ENCODE measurements around the gene ANKRD40CL.

Gene ANKRD40CL

GRCh38 chr17:50721194-50722010 lies 45.9 kb downstream of the ANKRD40CL start:
- H3K9ac ChIP-seq (ENCODE audit: low read length in 5 of 5): peak overlapping the region; percentile 19 to 99 (median 97)
- peaks cover 0 to 55% (median 51%) of the 10 kb centered on the region in 5 donors for H3K4me1 ChIP-seq (ENCODE audit: control insufficient read depth in 5 of 5, insufficient read depth in 5 of 5, low read length in 5 of 5)
- peak overlapping the region; percentile 89 to 98 (median 91) for H3K4me3 ChIP-seq (ENCODE audit: low read depth in 1 of 5, low read length in 5 of 5)
- peak overlapping the region; percentile 97 for H3K27ac ChIP-seq (ENCODE audit: low read depth, low read length)
- H3K9me3 ChIP-seq (ENCODE audit: control insufficient read depth in 5 of 5, low read length in 5 of 5): no peaks in the 10 kb centered on the region
- no peaks in the 10 kb centered on the region for H3K27me3 ChIP-seq (ENCODE audit: control insufficient read depth in 5 of 5, insufficient read depth in 4 of 5, low read length in 5 of 5)
- no peaks in the 10 kb centered on the region for H3K36me3 ChIP-seq (ENCODE audit: control insufficient read depth in 5 of 5, insufficient read depth in 5 of 5, low read length in 5 of 5)

GRCh38 chr17:50719924-50720794 lies 47.2 kb downstream of the ANKRD40CL start:
- no peaks in the 10 kb centered on the region for H3K27me3 ChIP-seq (ENCODE audit: control insufficient read depth in 5 of 5, insufficient read depth in 4 of 5, low read length in 5 of 5)
- peak overlapping the region; percentile 89 to 98 (median 91) for H3K4me3 ChIP-seq (ENCODE audit: low read depth in 1 of 5, low read length in 5 of 5)

GRCh38 chr17:50719144-50719923 lies 48.0 kb downstream of the ANKRD40CL start, which contains the start of gene LUC7L3:
Gene LUC7L3 (plus strand): TSS chr17:50719603. CDS start chr17:50719733, 130 bp downstream.
- Histone ChIP-seq H3K27me3 (ENCODE audit: control insufficient read depth in 5 of 5, insufficient read depth in 4 of 5, low read length in 5 of 5) (no peaks in the 10 kb centered on the region), H3K27ac (ENCODE audit: low read depth, low read length) (peak within 1 kb of the TSS; percentile 97), H3K36me3 (ENCODE audit: control insufficient read depth in 5 of 5, insufficient read depth in 5 of 5, low read length in 5 of 5) (no peaks in the 10 kb centered on the region), H3K9ac (ENCODE audit: low read length in 5 of 5) (peak within 1 kb of the TSS; percentile 69 to 99 (median 97)), H3K4me3 (ENCODE audit: low read depth in 1 of 5, low read length in 5 of 5) (peak within 1 kb of the TSS; percentile 89 to 98 (median 91)), H3K4me1 (ENCODE audit: control insufficient read depth in 5 of 5, insufficient read depth in 5 of 5, low read length in 5 of 5) (peaks cover 0 to 45% (median 43%) of the 10 kb centered on the region in 5 donors), H3K9me3 (ENCODE audit: control insufficient read depth in 5 of 5, low read length in 5 of 5) (no peaks in the 10 kb centered on the region)

More at GRCh38 chr17:50719924-50720794, 47.2 kb downstream of the ANKRD40CL start:
- Histone ChIP-seq H3K9ac (ENCODE audit: low read length in 5 of 5) (peak overlapping the region; percentile 69 to 99 (median 97)), H3K36me3 (ENCODE audit: control insufficient read depth in 5 of 5, insufficient read depth in 5 of 5, low read length in 5 of 5) (no peaks in the 10 kb centered on the region), H3K4me1 (ENCODE audit: control insufficient read depth in 5 of 5, insufficient read depth in 5 of 5, low read length in 5 of 5) (peaks cover 0 to 48% (median 43%) of the 10 kb centered on the region in 5 donors), H3K27ac (ENCODE audit: low read depth, low read length) (peak overlapping the region; percentile 97), H3K9me3 (ENCODE audit: control insufficient read depth in 5 of 5, low read length in 5 of 5) (no peaks in the 10 kb centered on the region)

GRCh38 chr17:50715471-50715870 lies 51.8 kb downstream of the ANKRD40CL start:
- Histone ChIP-seq H3K9me3 (ENCODE audit: control insufficient read depth in 5 of 5, low read length in 5 of 5) (no peaks in the 10 kb centered on the region), H3K36me3 (ENCODE audit: control insufficient read depth in 5 of 5, insufficient read depth in 5 of 5, low read length in 5 of 5) (no peaks in the 10 kb centered on the region), H3K27ac (ENCODE audit: low read depth, low read length) (no peak overlapping the region), H3K4me3 (ENCODE audit: low read depth in 1 of 5, low read length in 5 of 5) (no peak overlapping the region), H3K4me1 (ENCODE audit: control insufficient read depth in 5 of 5, insufficient read depth in 5 of 5, low read length in 5 of 5) (peaks cover 0 to 9% (median 8%) of the 10 kb centered on the region in 5 donors), H3K9ac (ENCODE audit: low read length in 5 of 5) (no peak overlapping the region), H3K27me3 (ENCODE audit: control insufficient read depth in 5 of 5, insufficient read depth in 4 of 5, low read length in 5 of 5) (no peaks in the 10 kb centered on the region)

- Histone ChIP-seq H3K27ac (ENCODE audit: low read depth, low read length) (no peak overlapping the region), H3K9me3 (ENCODE audit: control insufficient read depth in 5 of 5, low read length in 5 of 5) (no peaks in the 10 kb centered on the region), H3K4me3 (ENCODE audit: low read depth in 1 of 5, low read length in 5 of 5) (no peak overlapping the region), H3K27me3 (ENCODE audit: control insufficient read depth in 5 of 5, insufficient read depth in 4 of 5, low read length in 5 of 5) (no peaks in the 10 kb centered on the region), H3K4me1 (ENCODE audit: control insufficient read depth in 5 of 5, insufficient read depth in 5 of 5, low read length in 5 of 5) (peaks cover 6 to 19% (median 14%) of the 10 kb centered on the region in 5 donors), H3K36me3 (ENCODE audit: control insufficient read depth in 5 of 5, insufficient read depth in 5 of 5, low read length in 5 of 5) (no peaks in the 10 kb centered on the region), H3K9ac (ENCODE audit: low read length in 5 of 5) (no peak overlapping the region)
Observed at GRCh38 chr17:50712641-50713040, 54.7 kb downstream of the ANKRD40CL start.

Data from subcutaneous abdominal adipose tissue (tissue), 5 donors.